Activated CD8-positive, alpha-beta memory T cell treated with anti-CD3 and anti-CD28 coated beads, Interleukin-2, amount 50 U/mL, for 4 hours (primary cell): ENCODE measurements around the gene SLC46A3.

Source experiments
- DNase-seq: peaks from one replicate; pipeline ENCODE4 v3.0.0-alpha.2; 2020

Gene SLC46A3

DNA sequence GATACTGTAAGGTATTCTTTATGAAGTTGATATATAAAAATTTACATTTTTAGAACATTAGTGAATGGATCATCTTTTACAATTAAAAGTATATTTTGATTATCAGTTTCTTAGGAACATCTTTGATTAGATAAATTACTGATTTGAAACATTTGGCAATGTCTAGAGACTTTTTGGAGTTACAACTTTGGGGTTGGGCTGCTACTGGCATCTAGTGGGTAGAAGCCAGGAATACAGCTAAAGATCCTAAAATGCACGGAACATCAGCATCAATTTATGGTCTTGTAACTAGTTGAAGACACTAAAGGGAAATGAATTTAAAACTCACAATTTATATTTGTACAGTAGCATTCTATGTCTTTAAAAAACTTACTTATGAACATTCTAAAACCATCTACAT is 40.0 kb downstream of the SLC46A3 start:
- DNase-seq, result no peak

DNA sequence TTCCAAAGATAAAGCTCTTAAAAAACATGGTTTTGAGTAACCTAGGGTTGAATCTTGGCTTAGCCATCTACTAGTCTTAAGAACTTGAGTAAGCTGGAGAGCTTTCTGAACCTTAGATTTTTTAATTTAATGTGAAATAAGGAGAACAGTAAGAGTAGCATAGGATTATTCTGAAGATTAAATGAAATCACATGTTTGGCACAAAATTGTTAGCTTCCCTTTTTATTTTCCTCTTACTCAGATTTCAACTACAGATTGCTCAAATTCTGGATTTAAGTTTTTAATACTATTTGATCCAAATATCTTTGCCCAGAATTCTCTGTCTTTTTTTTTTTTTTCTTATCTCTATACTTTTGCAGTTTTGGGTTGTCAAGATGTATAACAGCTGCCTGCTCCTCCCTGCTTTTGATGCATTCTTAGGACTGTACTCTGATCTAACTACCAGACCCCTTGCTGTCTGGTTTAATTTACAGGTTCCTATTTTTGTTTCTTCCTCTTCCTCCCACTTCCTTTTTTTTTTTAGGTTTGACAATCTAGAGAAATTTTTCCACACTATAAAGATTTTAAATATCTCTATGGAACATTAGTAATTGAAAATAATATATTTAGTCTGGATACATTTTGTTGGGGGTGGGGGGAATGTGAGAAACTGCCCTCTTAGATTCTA is 47.5 kb downstream of the SLC46A3 start:
- DNase-seq, result no peak

DNA sequence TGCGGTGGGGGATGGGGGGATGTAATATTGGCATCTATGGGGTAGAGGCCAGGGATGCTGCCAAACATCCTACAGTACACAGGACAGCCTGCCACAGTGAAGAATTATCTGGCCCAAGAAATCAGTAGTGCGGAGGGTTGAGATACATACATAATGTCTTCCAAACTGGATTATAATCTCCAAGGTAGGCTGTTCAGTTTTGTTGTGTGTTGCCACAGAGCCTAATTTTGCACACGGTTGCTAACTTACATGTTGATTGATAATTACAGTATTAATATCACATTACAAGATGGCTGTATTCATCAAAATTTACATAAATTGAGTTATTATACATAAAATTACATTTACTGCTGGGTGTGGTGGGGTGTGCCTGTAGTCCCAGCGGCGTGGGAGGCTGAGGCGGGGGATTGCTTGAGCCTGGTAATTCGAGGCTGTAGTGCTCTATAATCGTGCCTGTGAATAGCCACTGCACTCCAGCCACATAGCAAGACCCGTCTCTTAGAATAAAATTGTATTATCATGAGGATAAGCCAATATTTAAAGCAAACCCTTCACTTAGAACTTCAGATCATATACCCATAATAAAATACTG is 51.8 kb downstream of the SLC46A3 start:
- no peak for DNase-seq

DNA sequence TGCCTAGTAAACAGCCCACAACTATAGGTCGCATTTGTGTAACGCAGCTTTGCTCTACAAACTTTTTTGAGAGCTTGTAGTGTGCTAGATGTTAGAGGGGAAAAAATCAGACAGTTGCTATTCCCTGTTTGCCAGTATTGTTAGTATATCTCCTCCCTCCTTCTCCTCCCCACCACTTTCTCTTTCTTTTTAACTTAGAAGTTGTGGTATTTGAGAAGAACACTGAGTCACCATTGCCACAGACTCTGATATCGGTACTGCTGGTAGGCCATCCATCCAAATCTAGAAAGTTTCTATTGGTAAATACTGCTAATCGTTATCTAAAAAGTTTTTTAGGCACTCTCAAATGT is 59.2 kb downstream of the SLC46A3 start:
- no peak for DNase-seq

DNA sequence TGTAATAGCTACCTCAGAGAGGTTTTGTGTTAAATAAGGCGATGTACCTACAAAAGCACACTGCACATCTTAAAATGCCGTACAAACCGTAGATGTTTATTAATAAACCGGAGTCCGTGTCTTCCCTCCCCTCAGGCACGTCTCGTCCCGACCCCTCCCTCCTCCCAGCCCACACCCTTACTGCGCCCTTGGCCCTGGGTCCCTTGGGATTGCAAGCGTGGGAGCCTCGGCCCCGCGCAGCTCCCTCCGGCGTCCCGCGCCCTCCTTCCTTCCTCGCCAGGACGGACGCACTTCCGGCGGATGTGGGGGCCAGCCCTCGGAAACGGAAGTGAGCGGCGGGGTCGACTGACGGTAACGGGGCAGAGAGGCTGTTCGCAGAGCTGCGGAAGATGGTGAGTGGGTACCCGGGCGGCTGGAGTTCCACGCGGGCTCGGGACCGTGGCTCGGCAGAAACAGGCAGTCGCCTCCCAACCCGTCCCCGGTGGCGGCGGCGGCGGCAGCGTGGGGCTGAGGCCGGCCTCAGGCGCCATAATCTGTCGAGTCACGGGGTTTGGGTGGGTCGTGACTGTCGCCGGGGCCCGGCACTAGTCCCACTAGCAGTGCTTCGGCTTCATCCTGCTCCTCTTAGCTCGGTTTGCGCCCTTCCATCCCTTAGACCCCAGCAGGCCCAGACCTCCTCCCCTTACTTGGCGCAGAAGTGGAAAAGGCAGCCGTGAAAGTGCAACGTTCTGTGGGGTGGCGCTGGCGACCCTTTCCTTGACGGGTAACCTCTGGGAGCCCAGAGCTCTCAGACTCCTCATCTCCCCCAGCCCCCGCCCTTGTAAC is 59.8 kb downstream of the SLC46A3 start, which contains the start of gene POMP:
Gene POMP (plus strand): TSS at position 335 of the 825 bp plus-strand sequence. CDS start 55 bp downstream, at position 390.
- peak; percentile 90 for DNase-seq

DNA sequence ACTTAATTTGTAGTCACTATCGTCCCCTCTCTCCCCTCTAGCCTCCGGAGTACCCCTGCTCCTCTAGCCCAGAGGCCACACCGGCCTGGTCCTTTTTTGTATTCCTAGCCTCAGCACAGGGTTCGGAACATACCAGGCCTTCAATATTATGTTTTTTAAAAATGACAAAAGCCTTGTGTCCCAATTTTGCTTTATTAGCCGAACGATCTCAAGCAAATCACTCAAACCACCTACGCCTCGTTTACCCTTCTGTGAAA is 60.3 kb downstream of the SLC46A3 start:
- no peak for DNase-seq

DNA sequence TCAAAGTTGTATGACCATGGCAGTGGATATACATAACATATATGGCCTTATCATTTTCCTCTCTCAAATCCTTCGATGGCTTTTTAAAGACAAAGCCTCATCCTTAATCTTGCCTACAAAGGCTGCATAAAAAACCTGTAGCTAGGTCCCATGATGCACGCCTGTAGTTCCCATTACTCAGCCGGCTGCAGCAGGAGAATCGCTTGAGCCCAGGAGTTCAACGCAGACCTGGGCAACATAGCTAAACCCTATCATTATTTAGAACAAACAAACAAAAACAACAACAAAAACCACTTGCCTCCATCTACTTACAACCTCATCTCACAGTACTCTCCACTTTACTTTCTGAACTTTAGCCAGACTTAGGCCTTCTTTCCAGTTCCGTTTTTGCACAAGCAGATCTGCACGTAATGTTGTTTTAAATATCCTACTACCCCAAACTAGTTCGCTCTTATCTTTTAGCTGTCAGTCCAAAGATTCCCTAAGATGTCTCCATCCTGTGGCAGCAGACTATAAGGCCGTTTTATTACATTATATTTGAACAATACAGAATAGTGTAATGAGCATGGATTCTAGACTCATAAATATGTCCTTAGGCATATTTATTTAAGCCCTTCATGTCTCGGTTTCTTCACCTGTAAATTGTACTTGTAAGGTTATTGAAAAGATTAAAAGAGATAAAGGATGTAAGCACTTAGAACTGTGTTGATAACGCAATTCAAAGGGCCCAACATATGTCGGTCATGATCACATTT is 60.8 kb downstream of the SLC46A3 start:
- DNase-seq, result no peak

DNA sequence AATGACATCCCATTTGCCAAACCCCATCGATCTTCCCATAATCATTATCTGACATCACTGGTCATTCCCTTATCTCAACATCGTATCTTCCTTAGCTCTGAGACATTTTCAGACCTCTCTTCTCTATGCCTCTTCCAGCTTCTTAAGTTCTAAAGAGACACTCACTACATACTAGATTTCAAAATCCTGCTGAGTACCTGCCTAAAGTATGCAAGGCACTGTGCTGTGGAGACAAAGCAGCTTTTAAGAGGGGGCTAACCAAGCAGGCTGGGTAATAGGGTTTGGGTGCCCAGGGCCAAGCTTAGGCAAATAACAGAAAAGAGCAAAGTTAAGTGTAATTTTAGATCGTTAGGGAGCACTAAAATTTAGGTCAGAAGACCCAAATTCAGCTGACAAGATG is 63.2 kb downstream of the SLC46A3 start:
- no peak for DNase-seq

DNA sequence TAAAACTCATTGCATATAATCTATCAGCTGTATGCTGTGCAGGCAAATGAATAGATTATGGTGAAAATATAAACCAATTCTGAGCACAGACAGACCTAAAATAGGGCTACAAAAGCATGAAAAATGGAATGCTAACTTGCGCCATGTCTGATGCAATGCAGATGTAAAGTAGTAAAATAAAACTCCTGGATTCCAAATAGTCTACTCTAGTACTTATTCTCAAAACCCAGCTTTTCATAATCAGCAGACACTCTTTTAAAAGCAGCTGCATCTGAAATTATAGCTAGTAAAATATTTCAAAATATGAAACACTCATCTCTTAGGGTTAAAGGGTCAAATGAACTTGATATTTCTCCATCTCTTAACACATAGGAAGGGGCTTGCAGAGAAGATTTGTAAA is 64.5 kb downstream of the SLC46A3 start:
- no peak for DNase-seq

DNA sequence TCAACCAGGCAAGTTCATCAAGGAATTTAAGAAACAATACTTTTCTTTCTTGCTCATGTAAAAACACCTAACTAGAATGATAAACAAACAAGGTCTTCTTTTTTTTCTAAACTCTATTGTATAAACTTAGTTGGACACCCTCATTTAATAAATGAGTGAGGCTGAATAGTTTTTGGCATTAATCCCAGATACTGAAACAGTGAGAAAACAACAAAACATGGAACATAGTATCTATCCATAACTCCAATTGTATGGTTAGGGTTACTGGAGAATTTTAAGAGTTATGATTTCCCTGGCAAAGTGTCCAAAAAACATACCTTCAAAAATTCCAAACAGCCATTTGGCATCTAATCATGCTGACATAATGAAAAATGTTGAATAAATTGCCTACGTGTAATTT is 65.7 kb downstream of the SLC46A3 start:
- DNase-seq, result no peak

DNA sequence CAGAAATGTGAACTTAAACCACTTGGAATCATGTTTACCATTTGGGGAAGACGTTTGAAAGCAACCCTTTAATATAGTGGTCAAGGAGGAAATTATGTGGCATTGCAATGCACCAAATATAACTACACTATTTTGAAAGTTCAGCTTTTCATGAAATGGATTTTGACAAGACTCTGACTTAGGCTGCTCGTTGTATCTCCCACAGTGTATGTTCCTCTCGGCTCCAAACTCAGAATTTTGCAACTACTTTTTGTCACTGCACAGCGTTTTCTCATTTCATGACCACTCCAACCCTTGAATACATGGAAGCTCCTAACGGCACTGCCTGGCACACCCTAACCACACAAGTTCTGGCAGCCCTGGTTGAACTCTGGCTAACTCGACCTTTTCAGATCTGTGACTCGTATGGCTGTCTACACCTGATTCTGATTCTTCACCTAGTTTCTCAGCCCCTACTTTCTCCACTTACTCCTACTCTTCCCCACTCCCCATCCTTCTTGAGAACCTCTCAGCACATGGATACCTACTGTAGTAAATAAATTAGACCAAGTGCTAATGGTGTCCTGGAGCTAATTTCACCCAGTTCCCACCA is 66.9 kb downstream of the SLC46A3 start:
- DNase-seq, result no peak

DNA sequence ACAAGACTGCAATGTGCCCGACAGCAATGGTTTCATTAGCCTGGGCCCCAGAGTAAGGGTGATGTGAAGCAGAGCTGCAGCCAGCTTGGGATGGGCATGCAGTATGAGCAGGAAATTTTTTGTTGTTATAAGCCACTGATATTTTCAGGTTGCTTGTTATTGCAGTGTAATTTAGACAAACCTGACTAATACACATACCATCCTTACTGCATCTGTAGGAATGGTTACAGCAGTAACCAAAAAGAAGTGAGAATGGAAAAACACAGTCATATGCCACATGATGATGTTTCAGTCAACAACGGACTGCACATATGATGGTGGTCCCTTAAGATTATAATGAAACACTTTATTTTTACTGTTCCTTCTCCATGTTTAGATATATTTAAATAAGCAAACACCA is 68.5 kb downstream of the SLC46A3 start:
- DNase-seq, result no peak
